RWPE1 (cell line): ENCODE data around the gene TULP1.

Experiments
- CTCF ChIA-PET: fragments of 350-600 bp; sonication (Branson Sonifier 250); formaldehyde crosslinking; extraction: SDS; loops from one replicate; lab custom pipeline; 2021; lab: Yijun Ruan, JAX
- POLR2A ChIA-PET: fragments of 400-600 bp; formaldehyde crosslinking; extraction: SDS; loops from one replicate; lab custom pipeline; 2020; ENCODE audit warnings: antibody characterized with exemption; ENCODE audit not compliant: low non-redundant PET; lab: Yijun Ruan, JAX
- DNase-seq: peaks from one replicate; pipeline ENCODE4 v3.0.0; 2012; ENCODE audit warnings: low spot score
- H3K27ac ChIP-seq: fragments of 450-650 bp; 2 replicates; pipeline ENCODE4 v1.5.1; 2017
- CTCF ChIP-seq: fragments of 450-650 bp; conservative IDR thresholded peaks from 2 replicates; pipeline ENCODE4 v1.5.1; 2017; ENCODE audit warnings: low read depth, mild to moderate bottlenecking

The TULP1 gene

GRCh38 chr6:35474131-35474941 lies 38.4 kb downstream of the TULP1 start:
- ChIA-PET POLR2A (interaction anchor here (0.6 to 1.3 kb wide), 5 partner anchors 9 to 679 kb away, joined by 3 to 5 read pairs (median 3); partner anchors contain the start of gene TEAD3), CTCF (no interaction called here)
- no peak for DNase-seq
- no peak for TF ChIP-seq CTCF
- H3K27ac ChIP-seq, result peak overlapping the region; percentile 94

- DNase-seq, result no peak
- POLR2A ChIA-PET, result interaction anchor here (0.6 to 1.3 kb wide), 4 partner anchors 11 to 678 kb away, joined by 3 to 5 read pairs (median 3); partner anchors contain the start of gene TEAD3
- CTCF ChIA-PET, result no interaction called here
- peak overlapping the region; percentile 94 for H3K27ac ChIP-seq
- no peak for TF ChIP-seq CTCF
Measured at GRCh38 chr6:35473850-35474130, 38.9 kb downstream of the TULP1 start.

DNA sequence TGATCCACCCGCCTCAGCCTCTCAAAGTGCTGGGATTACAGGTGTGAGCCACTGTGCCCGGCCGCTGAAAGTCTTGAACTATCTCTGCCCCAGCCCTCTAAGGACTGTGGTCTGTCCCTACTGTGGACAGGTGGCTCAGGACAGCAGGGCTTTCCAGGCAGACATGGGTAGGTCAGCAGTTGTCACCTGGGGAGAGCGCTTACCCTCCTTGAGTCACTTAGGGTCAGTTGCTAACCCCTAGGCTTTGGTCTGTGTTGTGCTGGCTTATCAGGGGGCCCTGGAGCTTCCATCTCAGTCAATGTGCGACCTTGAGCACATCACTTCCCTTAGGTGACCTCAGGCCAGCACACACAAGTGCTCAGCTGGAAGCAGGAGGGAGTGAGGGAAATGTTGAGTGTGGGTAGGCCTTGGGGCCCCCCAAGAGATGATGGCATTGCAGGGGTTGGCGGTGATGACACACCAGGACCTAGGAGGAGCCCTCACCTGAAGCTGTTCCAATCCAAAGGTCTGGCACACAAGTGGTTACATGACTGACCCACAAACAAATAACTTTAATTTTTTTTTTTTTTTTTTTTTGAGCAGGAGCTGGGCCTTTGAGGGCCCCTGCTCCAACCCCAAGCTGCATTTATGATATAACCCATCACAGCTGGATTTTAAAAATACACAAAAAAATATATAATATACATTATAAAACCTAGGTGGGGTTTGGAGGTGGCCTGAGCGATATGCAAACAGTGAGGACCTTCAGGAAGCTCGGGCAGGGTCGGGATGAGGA lies 39.4 kb downstream of the TULP1 start:
- TF ChIP-seq CTCF, result no peak
- CTCF ChIA-PET, result interaction anchor here (0.6 kb wide), 2 partner anchors 23 to 129 kb away, joined by 3 read pairs; no protein-coding TSS in a partner anchor
- POLR2A ChIA-PET, result interaction anchor here (0.6 to 1.3 kb wide), 4 partner anchors 11 to 678 kb away, joined by 3 to 5 read pairs (median 3); partner anchors contain the start of gene TEAD3
- H3K27ac ChIP-seq, result peak overlapping the region; percentile 94
- no peak for DNase-seq

DNA sequence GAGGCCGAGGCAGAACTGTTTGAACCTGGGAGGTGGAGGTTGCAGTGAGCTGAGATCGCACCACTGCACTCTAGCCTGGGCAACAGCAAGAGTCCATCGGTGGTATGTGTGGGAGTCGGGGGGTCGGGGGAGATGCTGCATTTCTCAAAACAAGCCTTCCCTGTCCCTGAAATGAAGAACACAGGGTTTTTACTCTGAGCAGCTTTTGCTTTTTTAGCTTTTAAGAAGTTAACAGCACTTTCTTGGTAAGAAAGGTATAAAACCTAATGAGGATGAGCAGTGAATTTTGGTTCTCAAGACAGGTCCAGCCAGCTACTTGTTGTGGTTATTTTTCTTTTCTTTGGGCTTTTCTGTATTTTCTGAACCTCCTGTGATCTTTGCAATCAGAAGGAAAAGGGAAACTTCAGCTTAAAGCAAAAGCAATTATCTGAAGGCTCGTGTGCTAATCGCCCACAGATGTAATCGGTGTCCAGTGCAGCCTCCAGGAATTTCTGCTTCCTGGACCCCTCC lies 40.8 kb downstream of the TULP1 start:
- no peak for TF ChIP-seq CTCF
- no peak for DNase-seq
- H3K27ac ChIP-seq, result peak overlapping the region; percentile 94
- POLR2A ChIA-PET, result interaction anchor here (1.0 to 1.2 kb wide), 2 partner anchors 25 to 26 kb away, joined by 4 to 6 read pairs; partner anchors contain the start of gene TEAD3
- CTCF ChIA-PET, result interaction anchor here (0.6 to 0.9 kb wide), 2 partner anchors 25 to 1880 kb away, joined by 3 to 4 read pairs; partner anchors contain the start of gene TEAD3

- POLR2A ChIA-PET, result interaction anchor here (0.7 to 1.1 kb wide), 3 partner anchors 26 to 48 kb away, joined by 3 to 5 read pairs (median 4); partner anchors contain the start of gene TEAD3
- H3K27ac ChIP-seq, result peak overlapping the region; percentile 94
- no peak for TF ChIP-seq CTCF
- CTCF ChIA-PET, result interaction anchor here (0.6 to 1.1 kb wide), 2 partner anchors 20 to 128 kb away, joined by 3 read pairs; partner anchors contain the start of gene PPARD
- no peak for DNase-seq
Measured at GRCh38 chr6:35470663-35471120, 42.0 kb downstream of the TULP1 start.
